ENCODE measurements around the gene PPP1R12B.
"Not testable (repeated sequence)": the region's sequence is repeated elsewhere in the genome, so short reads cannot be mapped to it uniquely, and the experiment has no call there.

DNA sequence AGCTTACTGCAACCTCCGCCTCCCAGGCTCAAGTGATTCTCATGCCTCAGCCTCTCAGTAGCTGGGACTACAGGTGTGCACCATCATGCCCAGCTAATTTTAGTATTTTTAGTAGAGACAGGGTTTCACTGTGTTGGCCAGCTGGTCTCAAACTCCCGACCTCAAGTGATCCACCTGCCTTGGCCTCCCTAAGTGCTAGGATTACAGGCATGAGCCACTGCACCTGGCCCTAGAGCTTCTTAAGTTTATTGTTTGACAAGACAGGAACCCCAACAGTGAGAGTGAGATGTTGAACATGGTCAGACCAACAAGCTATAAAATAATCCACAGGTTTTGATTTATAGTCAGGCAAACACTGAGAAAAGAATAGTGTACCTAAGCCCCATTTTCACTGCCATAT, 83.8 kb downstream of the PPP1R12B start:
- TF ChIP-seq, protein P1, sequence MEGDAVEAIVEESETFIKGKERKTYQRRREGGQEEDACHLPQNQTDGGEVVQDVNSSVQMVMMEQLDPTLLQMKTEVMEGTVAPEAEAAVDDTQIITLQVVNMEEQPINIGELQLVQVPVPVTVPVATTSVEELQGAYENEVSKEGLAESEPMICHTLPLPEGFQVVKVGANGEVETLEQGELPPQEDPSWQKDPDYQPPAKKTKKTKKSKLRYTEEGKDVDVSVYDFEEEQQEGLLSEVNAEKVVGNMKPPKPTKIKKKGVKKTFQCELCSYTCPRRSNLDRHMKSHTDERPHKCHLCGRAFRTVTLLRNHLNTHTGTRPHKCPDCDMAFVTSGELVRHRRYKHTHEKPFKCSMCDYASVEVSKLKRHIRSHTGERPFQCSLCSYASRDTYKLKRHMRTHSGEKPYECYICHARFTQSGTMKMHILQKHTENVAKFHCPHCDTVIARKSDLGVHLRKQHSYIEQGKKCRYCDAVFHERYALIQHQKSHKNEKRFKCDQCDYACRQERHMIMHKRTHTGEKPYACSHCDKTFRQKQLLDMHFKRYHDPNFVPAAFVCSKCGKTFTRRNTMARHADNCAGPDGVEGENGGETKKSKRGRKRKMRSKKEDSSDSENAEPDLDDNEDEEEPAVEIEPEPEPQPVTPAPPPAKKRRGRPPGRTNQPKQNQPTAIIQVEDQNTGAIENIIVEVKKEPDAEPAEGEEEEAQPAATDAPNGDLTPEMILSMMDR (IDR thresholded peaks at IDR 0.05; ENCODE audit: borderline replicate concordance, extremely low read depth, low read length, poor library complexity, severe bottlenecking): not testable (repeated sequence)
- TF ChIP-seq EZH2 (IDR thresholded peaks at IDR 0.05; ENCODE audit: borderline replicate concordance, low read depth, low read length, severe bottlenecking): not testable (repeated sequence)
